Peyer's patch (tissue), 4 donors: ENCODE data around the gene LAMTOR4. TPM values are rescaled to one million over a fixed set of nuclear protein-coding genes. Genes with fewer than 3 reads are reported as not detected.

ENCODE experiments used
- DNase-seq, 3 donors: peaks; one replicate each; pipeline ENCODE4 v3.0.0-alpha.2; 2017 to 2019
- H3K27ac ChIP-seq, 4 donors: fragments of 200-600 bp; sonication (generic); one replicate each; pipeline ENCODE4 v1.5.1; 2016 to 2019
- H3K27me3 ChIP-seq, 2 donors: fragments of 200-600 bp; sonication (generic); one replicate each; pipeline ENCODE4 v1.5.1; 2019
- H3K36me3 ChIP-seq, 3 donors: fragments of 200-600 bp; sonication (generic); one replicate each; pipeline ENCODE4 v1.5.1; 2016 to 2019
- H3K4me1 ChIP-seq, 4 donors: fragments of 200-600 bp; sonication (generic); one replicate each; pipeline ENCODE4 v1.5.1; 2016 to 2019
- H3K4me3 ChIP-seq, 4 donors: fragments of 200-600 bp; sonication (generic); 1 replicate in 3 of 4; 2 replicates in 1 of 4; pipeline ENCODE4 v1.5.1; 2016 to 2019; ENCODE audit warnings: mild to moderate bottlenecking in 1 of 4
- H3K9me3 ChIP-seq, 4 donors: fragments of 200-600 bp; sonication (generic); one replicate each; pipeline ENCODE4 v1.5.1; 2016 to 2019; ENCODE audit warnings: mild to moderate bottlenecking in 1 of 4
- CTCF ChIP-seq, 6 experiments: fragments of 450-650 bp in 4 of 6; fragments of 200-600 bp in 2 of 6; sonication (generic) in 1 of 6; IDR thresholded peaks; one replicate each; pipeline ENCODE4 v1.5.1; 2017 to 2019; ENCODE audit warnings: antibody characterized with exemption in 6 of 6, mild to moderate bottlenecking in 3 of 6, moderate library complexity in 1 of 6
- POLR2A ChIP-seq, 2 donors: fragments of 450-650 bp; IDR thresholded peaks; one replicate each; pipeline ENCODE4 v1.5.1; 2017; ENCODE audit warnings: antibody characterized with exemption in 2 of 2, mild to moderate bottlenecking in 2 of 2, moderate library complexity in 2 of 2
- total RNA-seq, 4 donors: library from RNA; depleted of rRNA; stranded (reverse); fragments of >200 nt; gene quantifications; one replicate each; pipeline ENCODE4 v1.1.0, GENCODE V29; 2016

Gene LAMTOR4
- total RNA-seq, 4 donors from 2014 or later = 194 to 312 (median 237) TPM

DNA sequence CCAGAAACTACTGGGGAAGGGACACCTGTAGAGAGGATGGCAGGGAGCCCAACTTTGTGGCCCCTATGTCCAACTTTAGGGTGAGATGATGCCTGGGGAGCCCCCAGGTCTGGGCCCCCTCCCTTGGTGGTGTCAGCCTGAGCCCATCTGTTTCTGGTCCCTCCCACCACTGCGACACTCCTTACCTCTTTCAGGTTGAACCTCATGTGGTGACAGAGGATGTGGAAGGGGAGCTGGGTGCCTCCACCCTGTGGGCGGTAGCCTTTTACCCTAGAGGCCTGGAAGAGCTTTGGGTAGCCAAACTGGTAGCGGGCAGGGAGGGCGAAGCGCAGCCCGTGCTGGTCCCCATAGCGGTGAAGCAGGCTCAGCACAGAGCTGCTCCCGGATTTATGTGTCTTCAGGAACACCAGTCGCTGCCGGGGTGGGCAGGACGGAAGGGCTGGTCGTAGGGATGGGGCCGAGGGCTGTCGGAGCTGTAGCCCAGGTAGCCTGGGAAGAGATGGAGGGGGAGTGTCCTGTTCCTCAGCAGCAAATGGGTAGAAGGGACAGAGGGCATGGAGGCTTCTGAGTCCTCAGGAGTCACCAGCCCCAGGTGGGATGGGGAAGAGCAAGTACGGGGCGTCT is 17.7 kb downstream of the LAMTOR4 start:
- Histone ChIP-seq H3K4me1 (peaks cover 0 to 26% (median 21%) of the 10 kb centered on the region in 4 donors), H3K4me3 (no peak overlapping the region), H3K27me3 (no peaks in the 10 kb centered on the region), H3K36me3 (no peaks in the 10 kb centered on the region), H3K9me3 (no peaks in the 10 kb centered on the region), H3K27ac (no peak overlapping the region)
- DNase-seq = peak in 1 of 3 donors; percentile 45
- TF ChIP-seq POLR2A (IDR thresholded peaks at IDR 0.05) (no peak), CTCF (IDR thresholded peaks at IDR 0.05) (no peak)

DNA sequence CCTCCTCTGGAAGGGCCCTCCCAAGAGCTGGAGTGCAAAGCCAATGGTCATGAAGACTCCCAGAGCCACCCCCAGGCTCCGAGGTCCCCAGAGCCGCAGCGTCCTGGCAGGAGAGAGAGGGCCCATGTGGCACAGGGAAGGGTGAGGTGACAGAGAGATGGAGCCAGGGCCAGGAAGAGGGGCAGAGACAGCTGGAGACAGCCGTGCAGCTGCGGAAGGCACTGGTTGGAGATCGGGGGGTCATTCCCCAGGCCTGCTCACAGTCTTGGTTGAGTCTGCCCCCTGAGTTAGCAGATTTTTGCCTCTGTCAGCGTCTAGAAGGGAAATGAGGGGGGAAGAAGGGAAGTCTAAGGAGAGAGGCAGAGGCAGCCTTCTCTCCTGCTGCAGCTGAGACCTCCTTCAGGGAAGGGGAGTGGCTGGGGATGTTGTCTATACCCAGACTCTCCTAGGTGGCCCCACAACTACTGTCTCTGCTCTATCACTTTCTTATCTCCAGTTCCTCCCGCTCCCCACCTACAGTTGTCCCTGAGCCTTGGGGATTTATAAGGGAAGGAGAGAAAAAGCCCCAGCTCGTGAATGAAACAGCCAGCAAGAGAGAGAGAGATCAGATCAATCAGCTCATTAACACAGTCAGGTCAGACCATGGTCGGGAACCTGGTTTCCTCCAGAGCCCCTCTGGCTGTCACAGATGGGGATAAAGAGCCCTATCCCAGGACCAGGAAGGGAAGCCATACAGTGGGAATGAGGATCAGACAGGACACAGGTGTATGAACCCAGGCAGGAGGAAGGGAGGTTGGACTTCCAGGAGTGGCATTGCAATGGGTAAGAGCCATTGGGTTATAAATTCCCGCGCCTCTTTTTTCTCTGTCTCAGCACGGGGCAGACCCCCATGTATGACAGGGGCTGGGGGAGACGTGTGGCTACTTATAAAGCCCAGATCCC is 18.5 kb downstream of the LAMTOR4 start:
- DNase-seq = peak in 1 of 3 donors; percentile 27
- Histone ChIP-seq H3K4me1 (peaks cover 0 to 33% (median 25%) of the 10 kb centered on the region in 4 donors), H3K27ac (peak overlapping the region in 1 of 4 donors; percentile 26), H3K36me3 (no peaks in the 10 kb centered on the region), H3K9me3 (no peaks in the 10 kb centered on the region), H3K27me3 (no peaks in the 10 kb centered on the region), H3K4me3 (peak overlapping the region in 2 of 4 donors; percentile 33 to 44)
- TF ChIP-seq POLR2A (IDR thresholded peaks at IDR 0.05) (no peak), CTCF (IDR thresholded peaks at IDR 0.05) (no peak)

- peak overlapping the region; percentile 22 to 44 (median 30) for H3K4me3 ChIP-seq
- peak in 1 of 3 donors; percentile 50 for DNase-seq
- no peaks in the 10 kb centered on the region for H3K36me3 ChIP-seq
- TF ChIP-seq POLR2A (IDR thresholded peaks at IDR 0.05) (no peak), CTCF (IDR thresholded peaks at IDR 0.05) (no peak)
- no peaks in the 10 kb centered on the region for H3K27me3 ChIP-seq
- peaks cover 0 to 33% (median 24%) of the 10 kb centered on the region in 4 donors for H3K4me1 ChIP-seq
- no peaks in the 10 kb centered on the region for H3K9me3 ChIP-seq
- peak overlapping the region; percentile 26 to 57 (median 42) for H3K27ac ChIP-seq
Measured at GRCh38 chr7:100167912-100168323, 19.2 kb downstream of the LAMTOR4 start.

- H3K4me1 ChIP-seq = peaks cover 0 to 33% (median 22%) of the 10 kb centered on the region in 4 donors
- H3K27me3 ChIP-seq = no peaks in the 10 kb centered on the region
- H3K9me3 ChIP-seq = no peaks in the 10 kb centered on the region
- no peaks in the 10 kb centered on the region for H3K36me3 ChIP-seq
- DNase-seq = peak in 1 of 3 donors; percentile 24
- no peak for TF ChIP-seq POLR2A (IDR thresholded peaks at IDR 0.05)
- no peak for TF ChIP-seq CTCF (IDR thresholded peaks at IDR 0.05)
- no peak overlapping the region for H3K4me3 ChIP-seq
- H3K27ac ChIP-seq = peak overlapping the region in 1 of 4 donors; percentile 51
Measured at GRCh38 chr7:100169147-100169850, 20.6 kb downstream of the LAMTOR4 start.
